AG09309 (cell line): Measurements from ENCODE around the gene ACSF3.

Experiments
- DNase-seq: peaks from one replicate; pipeline ENCODE4 v3.0.0-alpha.2; 2010; ENCODE audit warnings: low read depth
- H3K4me3 ChIP-seq: 2 replicates; pipeline ENCODE4 v1.5.1; 2011; ENCODE audit warnings: mild to moderate bottlenecking, low read depth, low read length, moderate library complexity; ENCODE audit not compliant: control insufficient read depth
- CTCF ChIP-seq: IDR thresholded peaks from 2 replicates; pipeline ENCODE4 v1.5.1; 2011; ENCODE audit warnings: mild to moderate bottlenecking, low read depth, low read length, inconsistent platforms; ENCODE audit not compliant: insufficient read depth, control insufficient read depth; ENCODE audit errors: missing control alignments

ACSF3 gene

GRCh38 chr16:89192956-89193575 lies 99.4 kb downstream of the ACSF3 start:
- no peak for TF ChIP-seq CTCF
- peak; percentile 7 for DNase-seq
- H3K4me3 ChIP-seq = no peak overlapping the region; the same call in 1 of the 2 replicates

- DNase-seq = no peak
- no peak overlapping the region; the same call in 1 of the 2 replicates for H3K4me3 ChIP-seq
- no peak for TF ChIP-seq CTCF
These were observed 100.1 kb downstream of the ACSF3 start for GRCh38 chr16:89193576-89194293.

GRCh38 chr16:89194340-89195311 lies 101.0 kb downstream of the ACSF3 start:
- no peak overlapping the region for H3K4me3 ChIP-seq
- no peak for DNase-seq
- no peak for TF ChIP-seq CTCF

- no peak overlapping the region for H3K4me3 ChIP-seq
- no peak for DNase-seq
- TF ChIP-seq CTCF = no peak
These were observed 102.0 kb downstream of the ACSF3 start for GRCh38 chr16:89195521-89196171.

GRCh38 chr16:89197033-89197632 lies 103.5 kb downstream of the ACSF3 start:
- TF ChIP-seq CTCF = no peak
- DNase-seq = no peak
- H3K4me3 ChIP-seq = no peak overlapping the region
